H1 (cell line): ENCODE results near the gene SMIM13. TPM values are rescaled to one million over a fixed set of nuclear protein-coding genes. Genes with fewer than 3 reads are reported as not detected.
A peak's percentile ranks its signal among the peaks of the same experiment; 100 is the strongest.

ENCODE experiments used
- CTCF ChIA-PET: fragments of 300-600 bp; sonication (Branson Sonifier 250); formaldehyde crosslinking; loops from one replicate; lab custom pipeline; 2021; ENCODE audit not compliant: partially characterized antibody; lab: Charles Lee
- POLR2A ChIA-PET: fragments of 300-600 bp; sonication (Branson Sonifier 250); formaldehyde crosslinking; loops from one replicate; lab custom pipeline; 2021; ENCODE audit warnings: inconsistent platforms; ENCODE audit not compliant: partially characterized antibody; lab: Charles Lee
- DNase-seq, 2 experiments: peaks; one replicate each; pipeline versions ENCODE4 v3.0.0 to v3.0.0-alpha.2; 2010 to 2022; ENCODE audit warnings: low spot score in 2 of 2, low read depth in 1 of 2, mixed read lengths in 1 of 2
- FAIRE-seq: peaks from 2 replicates; lab custom pipeline; 2011; peaks lifted over from hg19 to GRCh38; lab: Jason Lieb, UNC
- H2AFZ ChIP-seq: 2 replicates; pipeline ENCODE4 v1.8.1; 2012; ENCODE audit warnings: low read length, inconsistent platforms
- H2AK5ac ChIP-seq: 2 replicates; pipeline ENCODE4 v1.6.1; 2013; ENCODE audit warnings: low read depth, low read length
- H2BK120ac ChIP-seq: replicated peaks from 2 replicates; pipeline ENCODE3; 2013; ENCODE audit warnings: low read depth, low read length, inconsistent platforms
- H2BK12ac ChIP-seq: 2 replicates; pipeline ENCODE4 v1.6.1; 2013; ENCODE audit warnings: low read depth, low read length
- H2BK15ac ChIP-seq: 2 replicates; pipeline ENCODE4 v1.6.1; 2013; ENCODE audit warnings: low read length
- H2BK20ac ChIP-seq: 2 replicates; pipeline ENCODE4 v1.6.1; 2013; ENCODE audit warnings: low read length
- H2BK5ac ChIP-seq: 2 replicates; pipeline ENCODE4 v1.6.1; 2013; ENCODE audit warnings: low read depth, low read length
- H3K14ac ChIP-seq: 2 replicates; pipeline ENCODE4 v1.6.1; 2013; ENCODE audit warnings: inconsistent platforms; ENCODE audit not compliant: insufficient read length
- H3K18ac ChIP-seq: 2 replicates; pipeline ENCODE4 v1.6.1; 2013; ENCODE audit warnings: low read length; ENCODE audit errors: extremely low read depth
- H3K23ac ChIP-seq: 2 replicates; pipeline ENCODE4 v1.6.1; 2013; ENCODE audit warnings: inconsistent platforms; ENCODE audit not compliant: insufficient read length
- H3K23me2 ChIP-seq: 2 replicates; pipeline ENCODE4 v1.6.1; 2013; ENCODE audit warnings: low read depth, low read length
- H3K27ac ChIP-seq: 2 replicates; pipeline ENCODE4 v1.6.1; 2011; ENCODE audit warnings: low read depth, low read length, inconsistent platforms
- H3K27me3 ChIP-seq, 4 experiments: replicated peaks in 1 of 4; 1 replicate in 1 of 4; 2 replicates in 3 of 4; pipeline versions ENCODE4 v1.6.1 to v1.8.1; 2011 to 2013; ENCODE audit warnings: low read length in 3 of 4, mild to moderate bottlenecking in 3 of 4, inconsistent platforms in 2 of 4, mixed read lengths in 2 of 4, moderate library complexity in 1 of 4; ENCODE audit not compliant: control insufficient read depth in 3 of 4, insufficient read depth in 3 of 4; ENCODE audit errors: extremely low read depth in 1 of 4
- H3K36me3 ChIP-seq, 4 experiments: 2 replicates each; pipeline versions ENCODE4 v1.6.1 to v1.8.1; 2011 to 2013; ENCODE audit warnings: mild to moderate bottlenecking in 4 of 4, low read length in 3 of 4, moderate library complexity in 2 of 4, control low read depth in 1 of 4, inconsistent platforms in 1 of 4; ENCODE audit not compliant: insufficient read depth in 4 of 4, control insufficient read depth in 2 of 4
- H3K4ac ChIP-seq: replicated peaks from 2 replicates; pipeline ENCODE3; 2013; ENCODE audit warnings: low read length, low read depth, mixed read lengths, inconsistent platforms; ENCODE audit not compliant: insufficient read length
- H3K4me1 ChIP-seq, 4 experiments: replicated peaks in 1 of 4; 1 replicate in 1 of 4; 2 replicates in 3 of 4; pipeline versions ENCODE4 v1.6.1 to v1.8.1; 2011 to 2013; ENCODE audit warnings: low read length in 3 of 4, inconsistent platforms in 2 of 4, mixed read lengths in 1 of 4; ENCODE audit not compliant: insufficient read depth in 4 of 4, control insufficient read depth in 3 of 4
- H3K4me2 ChIP-seq, 2 experiments: 2 replicates each; pipeline versions ENCODE4 v1.6.1 to v1.8.1; 2011 to 2013; ENCODE audit warnings: low read depth in 2 of 2, low read length in 2 of 2, control low read depth in 1 of 2, inconsistent platforms in 1 of 2, mild to moderate bottlenecking in 1 of 2; ENCODE audit not compliant: insufficient read depth in 1 of 2
- H3K4me3 ChIP-seq, 4 experiments: fragments of 200-600, 300-600 bp in 1 of 4; sonication (generic), shearing (Covaris generic), sonication (Bioruptor Twin) in 1 of 4; 2 replicates each; pipeline versions ENCODE4 v1.5.1 to v1.8.1; 2011 to 2016; ENCODE audit warnings: low read length in 4 of 4, low read depth in 3 of 4, control low read depth in 2 of 4, inconsistent platforms in 2 of 4, mild to moderate bottlenecking in 2 of 4, mixed read lengths in 1 of 4, moderate library complexity in 1 of 4; ENCODE audit not compliant: insufficient read depth in 2 of 4; ENCODE audit errors: extremely low read depth in 1 of 4
- H3K56ac ChIP-seq: replicated peaks from 2 replicates; pipeline ENCODE3; 2013; ENCODE audit warnings: low read depth, mild to moderate bottlenecking, mixed read lengths, low read length, inconsistent platforms; ENCODE audit not compliant: insufficient read length
- H3K79me1 ChIP-seq: 2 replicates; pipeline ENCODE4 v1.6.1; 2013; ENCODE audit warnings: low read depth, low read length, control low read depth
- H3K79me2 ChIP-seq, 2 experiments: 2 replicates each; pipeline versions ENCODE4 v1.6.1 to v1.8.1; 2012 to 2013; ENCODE audit warnings: low read length in 2 of 2, mild to moderate bottlenecking in 2 of 2, inconsistent platforms in 1 of 2; ENCODE audit not compliant: insufficient read depth in 2 of 2, control insufficient read depth in 1 of 2
- H3K9ac ChIP-seq, 4 experiments: replicated peaks in 1 of 4; 1 replicate in 1 of 4; 2 replicates in 3 of 4; pipeline versions ENCODE4 v1.6.1 to v1.8.1; 2011 to 2013; ENCODE audit warnings: low read depth in 3 of 4, low read length in 3 of 4, control low read depth in 2 of 4, mild to moderate bottlenecking in 2 of 4, moderate library complexity in 2 of 4, inconsistent platforms in 1 of 4; ENCODE audit errors: extremely low read depth in 1 of 4
- H3K9me3 ChIP-seq, 2 experiments: 2 replicates each; pipeline versions ENCODE4 v1.6.1 to v1.8.1; 2012 to 2013; ENCODE audit warnings: mild to moderate bottlenecking in 2 of 2, moderate library complexity in 2 of 2, control low read depth in 1 of 2, inconsistent platforms in 1 of 2, low read depth in 1 of 2, low read length in 1 of 2, mixed read lengths in 1 of 2; ENCODE audit not compliant: insufficient read depth in 2 of 2
- H4K20me1 ChIP-seq, 2 experiments: replicated peaks in 1 of 2; 2 replicates each; pipeline versions ENCODE3 to v1.8.1; 2011 to 2013; ENCODE audit warnings: inconsistent platforms in 2 of 2, low read length in 2 of 2, mild to moderate bottlenecking in 1 of 2; ENCODE audit not compliant: insufficient read depth in 2 of 2, control insufficient read depth in 1 of 2
- H4K5ac ChIP-seq: 2 replicates; pipeline ENCODE4 v1.6.1; 2013; ENCODE audit warnings: low read length, low read depth, mixed read lengths, inconsistent platforms; ENCODE audit not compliant: insufficient read length
- H4K8ac ChIP-seq: 2 replicates; pipeline ENCODE4 v1.8.0; 2013; ENCODE audit warnings: mild to moderate bottlenecking, moderate library complexity, low read length, inconsistent platforms; ENCODE audit not compliant: insufficient read depth; ENCODE audit errors: extremely low read depth
- H4K91ac ChIP-seq: replicated peaks from 2 replicates; pipeline ENCODE3; 2013; ENCODE audit warnings: low read length, mixed read lengths, inconsistent platforms; ENCODE audit not compliant: insufficient read length
- JUN ChIP-seq: IDR thresholded peaks from 2 replicates; pipeline ENCODE4 v1.6.1; 2011; ENCODE audit warnings: low read depth, mild to moderate bottlenecking, improper control_type of control experiment, low read length
- KDM4A ChIP-seq: IDR thresholded peaks from one replicate; pipeline ENCODE4 v1.7.1; 2012; ENCODE audit warnings: low read depth, mild to moderate bottlenecking, moderate library complexity, low read length, inconsistent platforms; ENCODE audit not compliant: severe bottlenecking
- SIRT6 ChIP-seq: IDR thresholded peaks from one replicate; pipeline ENCODE4 v1.7.1; 2012; ENCODE audit warnings: low read length, inconsistent platforms
- SP4 ChIP-seq: IDR thresholded peaks from 2 replicates; pipeline ENCODE4 v1.6.1; 2012; ENCODE audit warnings: low read length, inconsistent platforms
- SUZ12 ChIP-seq: fragments of 200-600 bp; sonication (generic); IDR thresholded peaks from 2 replicates; pipeline ENCODE4 v1.6.1; 2012; ENCODE audit warnings: mild to moderate bottlenecking, inconsistent platforms, low read length, moderate library complexity, mixed read lengths
- YY1 ChIP-seq: IDR thresholded peaks from 2 replicates; pipeline ENCODE4 v1.6.1; 2011; ENCODE audit warnings: low read depth, mild to moderate bottlenecking, low read length
- WGBS, 2 experiments: shearing (Covaris generic) in 1 of 2; methylation state at CpG; one replicate each; pipeline versions ENCODE4 v1.1.6 to v1.1.7; 2013 to 2015; ENCODE audit warnings: low lambda C conversion rate in 2 of 2, mixed read lengths in 2 of 2, inconsistent platforms in 1 of 2, low coverage in 1 of 2, missing lambda C conversion rate in 1 of 2; ENCODE audit not compliant: insufficient replicate concordance in 2 of 2, insufficient coverage in 1 of 2, insufficient read length in 1 of 2; ENCODE audit errors: extremely low coverage in 1 of 2, missing lambda C conversion rate in 1 of 2; 5-methylcytosine and 5-hydroxymethylcytosine counted together
- polyA plus RNA-seq, 7 experiments: library from polyadenylated mRNA; depleted of rRNA in 3 of 7; stranded (reverse) in 5 of 7; unstranded in 2 of 7; fragments of >200 nt in 5 of 7; fragments of 200-250 nt in 2 of 7; gene quantifications; 1 replicate in 5 of 7; 2 replicates in 1 of 7; 4 replicates in 1 of 7; pipeline versions ENCODE4 v1.2.1 to v1.2.3, GENCODE V29; 2011 to 2013; ENCODE audit warnings: missing spikeins in 2 of 7, mixed read lengths in 2 of 7
- total RNA-seq: library from RNA; stranded (reverse); fragmentation: NEBNext Ultra II Directional; extraction: Animal tissue kit (Norgen Biotek cat#: 25700); gene quantifications from 2 replicates; pipeline ENCODE4 v1.2.1, GENCODE V29; 2021
- TF ChIP-seq, protein P1 (sequence below), 3 experiments: IDR thresholded peaks; 1 replicate in 2 of 3; 2 replicates in 1 of 3; pipeline versions ENCODE4 v1.5.1 to v1.6.1; 2011; ENCODE audit warnings: low read length in 3 of 3, mild to moderate bottlenecking in 3 of 3, inconsistent platforms in 2 of 3, low read depth in 1 of 3, moderate library complexity in 1 of 3; ENCODE audit not compliant: insufficient read depth in 1 of 3; ENCODE audit errors: control extremely low read depth in 1 of 3
- TF ChIP-seq, protein P2 (sequence below): IDR thresholded peaks from 2 replicates; pipeline ENCODE4 v1.6.1; 2012; ENCODE audit warnings: inconsistent platforms

SMIM13 gene
- total and polyA plus RNA-seq, 2 of the 8 experiments (the other 6 are each of a cell fraction or from before 2014, with no cell fraction given): 1.7 to 10.6 TPM

DNA sequence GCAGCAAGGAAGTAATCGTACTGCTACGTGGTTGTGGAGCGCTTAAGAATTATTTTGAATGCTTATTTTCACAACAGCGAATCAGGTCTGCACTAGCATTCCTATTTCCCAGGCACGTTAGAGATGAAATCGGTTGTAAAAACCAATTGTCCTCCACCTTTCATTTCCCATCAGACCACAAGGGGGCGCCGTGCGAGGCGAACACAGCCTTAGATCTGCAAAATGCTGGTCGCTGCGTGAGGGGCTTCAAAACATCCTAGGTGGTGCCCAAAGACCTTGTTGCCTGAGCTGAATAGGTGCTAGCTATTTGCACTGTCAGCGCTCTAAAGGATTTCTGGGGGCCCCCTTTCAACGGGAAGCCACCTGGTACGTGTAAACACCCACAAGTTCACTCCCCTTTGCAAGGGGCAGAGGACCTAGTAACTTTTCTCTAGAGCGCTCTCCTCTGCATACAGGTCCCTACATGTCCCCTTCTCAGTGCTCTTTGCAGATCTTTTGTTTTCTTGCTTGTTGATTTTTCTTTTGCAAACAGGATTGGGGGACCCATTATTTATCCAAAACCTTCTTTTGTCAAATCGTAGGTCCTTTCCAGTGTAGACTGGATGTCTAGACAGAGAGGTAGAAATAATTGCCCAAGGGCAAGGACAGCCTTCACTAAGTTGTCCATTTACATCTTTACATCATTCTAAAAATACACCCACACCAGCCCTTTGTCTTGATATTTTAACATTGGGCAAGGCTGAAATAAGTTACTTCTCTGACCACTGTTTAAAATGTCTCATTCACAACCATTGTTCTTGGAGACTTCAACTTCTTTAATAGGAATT is 79.1 kb downstream of the SMIM13 start:
- Histone ChIP-seq H4K91ac (no peak overlapping the region), H2BK20ac (peak overlapping the region; percentile 62; the same call in 1 of the 2 replicates), H3K23me2 (no peaks in the 10 kb centered on the region), H4K20me1 (no peaks in the 10 kb centered on the region), H3K4me3 (0 out of 8 replicates have a peak overlapping the region, but pooled peaks of 1 of the 4 experiments have one; percentile 19), H3K23ac (no peak overlapping the region), H3K9ac (no peak overlapping the region), H2AFZ (peak overlapping the region; percentile 93), H3K27me3 (no peaks in the 10 kb centered on the region), H3K18ac (no peak overlapping the region), H4K8ac (no peak overlapping the region), H2BK12ac (no peak overlapping the region), H4K5ac (no peak overlapping the region), H2BK15ac (no peak overlapping the region), H2BK5ac (peak overlapping the region; percentile 5; the same call in 1 of the 2 replicates), H2BK120ac (no peak overlapping the region), H3K4ac (peak overlapping the region; percentile 23), H2AK5ac (no peak overlapping the region), H3K56ac (no peak overlapping the region), H3K4me2 (no peak overlapping the region; a peak in 1 of 4 replicates), H3K9me3 (no peaks in the 10 kb centered on the region; a peak in 1 of 4 replicates), H3K14ac (no peak overlapping the region), H3K27ac (no peak overlapping the region), H3K36me3 (no peaks in the 10 kb centered on the region), H3K4me1 (peaks cover 0 to 7% (median 0%) of the 10 kb centered on the region in 4 experiments; a peak in 2 of 7 replicates), H3K79me1 (no peaks in the 10 kb centered on the region), H3K79me2 (no peaks in the 10 kb centered on the region)
- ChIA-PET CTCF (interaction anchor here (0.7 to 5.4 kb wide), 41 partner anchors 8 to 387 kb away, joined by 3 to 62 read pairs (median 4); no protein-coding TSS in a partner anchor), POLR2A (no interaction called here)
- 24% methylated on average over 17 of the region's 17 CpGs; no CpG with 5 or more reads in 1 of the 2 experiments for WGBS, 2 experiments
- peak; percentile 88 for FAIRE-seq
- DNase-seq: peak; percentile 49 to 95
- TF ChIP-seq SP4 (no peak), SIRT6 (no peak), JUN (no peak), YY1 (0 out of 2 replicates have a peak, but pooled peaks have one; percentile 35), SUZ12 (no peak), KDM4A (peak; percentile 38)
- TF ChIP-seq, protein P1, sequence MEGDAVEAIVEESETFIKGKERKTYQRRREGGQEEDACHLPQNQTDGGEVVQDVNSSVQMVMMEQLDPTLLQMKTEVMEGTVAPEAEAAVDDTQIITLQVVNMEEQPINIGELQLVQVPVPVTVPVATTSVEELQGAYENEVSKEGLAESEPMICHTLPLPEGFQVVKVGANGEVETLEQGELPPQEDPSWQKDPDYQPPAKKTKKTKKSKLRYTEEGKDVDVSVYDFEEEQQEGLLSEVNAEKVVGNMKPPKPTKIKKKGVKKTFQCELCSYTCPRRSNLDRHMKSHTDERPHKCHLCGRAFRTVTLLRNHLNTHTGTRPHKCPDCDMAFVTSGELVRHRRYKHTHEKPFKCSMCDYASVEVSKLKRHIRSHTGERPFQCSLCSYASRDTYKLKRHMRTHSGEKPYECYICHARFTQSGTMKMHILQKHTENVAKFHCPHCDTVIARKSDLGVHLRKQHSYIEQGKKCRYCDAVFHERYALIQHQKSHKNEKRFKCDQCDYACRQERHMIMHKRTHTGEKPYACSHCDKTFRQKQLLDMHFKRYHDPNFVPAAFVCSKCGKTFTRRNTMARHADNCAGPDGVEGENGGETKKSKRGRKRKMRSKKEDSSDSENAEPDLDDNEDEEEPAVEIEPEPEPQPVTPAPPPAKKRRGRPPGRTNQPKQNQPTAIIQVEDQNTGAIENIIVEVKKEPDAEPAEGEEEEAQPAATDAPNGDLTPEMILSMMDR (IDR thresholded peaks at IDR 0.05; ENCODE audit: control extremely low read depth in 1 of 3, insufficient read depth in 1 of 3, low read depth in 1 of 3, low read length in 3 of 3): peak; percentile 84 to 92 (median 88)
- TF ChIP-seq, protein P2, sequence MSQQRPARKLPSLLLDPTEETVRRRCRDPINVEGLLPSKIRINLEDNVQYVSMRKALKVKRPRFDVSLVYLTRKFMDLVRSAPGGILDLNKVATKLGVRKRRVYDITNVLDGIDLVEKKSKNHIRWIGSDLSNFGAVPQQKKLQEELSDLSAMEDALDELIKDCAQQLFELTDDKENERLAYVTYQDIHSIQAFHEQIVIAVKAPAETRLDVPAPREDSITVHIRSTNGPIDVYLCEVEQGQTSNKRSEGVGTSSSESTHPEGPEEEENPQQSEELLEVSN: no peak
